H9 (cell line): ENCODE measurements around the gene SMC5. TPM values are rescaled to one million over a fixed set of nuclear protein-coding genes. Genes with fewer than 3 reads are reported as not detected.
"Not testable (repeated sequence)": the region's sequence is repeated elsewhere in the genome, so short reads cannot be mapped to it uniquely, and the experiment has no call there.

Experiments used
- DNase-seq: peaks from one replicate; pipeline ENCODE4 v3.0.0-alpha.2; 2017
- H2AFZ ChIP-seq: one replicate; pipeline ENCODE4 v1.6.1; 2013; ENCODE audit warnings: mild to moderate bottlenecking, low read length, control low read depth, moderate library complexity
- H2AK5ac ChIP-seq: 2 replicates; pipeline ENCODE4 v1.6.1; 2013; ENCODE audit warnings: low read length, control low read depth, mixed read lengths; ENCODE audit not compliant: insufficient read length
- H2BK120ac ChIP-seq: one replicate; pipeline ENCODE4 v1.6.1; 2013; ENCODE audit warnings: low read depth, mild to moderate bottlenecking, low read length, control low read depth, inconsistent platforms; ENCODE audit not compliant: poor library complexity, severe bottlenecking
- H2BK12ac ChIP-seq: 2 replicates; pipeline ENCODE4 v1.6.1; 2013; ENCODE audit warnings: low read length, control low read depth, mixed read lengths, low read depth; ENCODE audit not compliant: insufficient read length
- H2BK15ac ChIP-seq: 2 replicates; pipeline ENCODE4 v1.6.1; 2013; ENCODE audit warnings: low read depth, low read length, control low read depth
- H2BK20ac ChIP-seq: one replicate; pipeline ENCODE4 v1.6.1; 2013; ENCODE audit warnings: low read depth, mild to moderate bottlenecking, low read length, control low read depth, inconsistent platforms; ENCODE audit not compliant: poor library complexity, severe bottlenecking
- H2BK5ac ChIP-seq: 2 replicates; pipeline ENCODE4 v1.6.1; 2013; ENCODE audit warnings: low read length, control low read depth, mixed read lengths; ENCODE audit not compliant: insufficient read length
- H3K14ac ChIP-seq: 2 replicates; pipeline ENCODE4 v1.6.1; 2013; ENCODE audit warnings: low read length, control low read depth; ENCODE audit not compliant: insufficient read depth
- H3K18ac ChIP-seq: 2 replicates; pipeline ENCODE4 v1.6.1; 2013; ENCODE audit warnings: low read depth, mild to moderate bottlenecking, mixed read lengths, low read length, control low read depth; ENCODE audit not compliant: insufficient read length
- H3K23ac ChIP-seq: 2 replicates; pipeline ENCODE4 v1.6.1; 2013; ENCODE audit warnings: low read length, control low read depth, mixed read lengths, low read depth; ENCODE audit not compliant: insufficient read length
- H3K23me2 ChIP-seq: 2 replicates; pipeline ENCODE4 v1.6.1; 2013; ENCODE audit warnings: low read depth, mild to moderate bottlenecking, mixed read lengths, low read length, control low read depth; ENCODE audit not compliant: insufficient read length, poor library complexity, severe bottlenecking
- H3K27ac ChIP-seq: 2 replicates; pipeline ENCODE4 v1.5.1; 2013; ENCODE audit warnings: low read length, control low read depth, mixed read lengths, low read depth; ENCODE audit not compliant: insufficient read length
- H3K27me3 ChIP-seq: 2 replicates; pipeline ENCODE4 v1.6.1; 2013; ENCODE audit warnings: low read length, control low read depth, inconsistent platforms; ENCODE audit not compliant: insufficient read depth
- H3K4ac ChIP-seq: 2 replicates; pipeline ENCODE4 v1.6.1; 2013; ENCODE audit warnings: low read depth, mild to moderate bottlenecking, control low read depth, inconsistent platforms, low read length, moderate library complexity
- H3K4me1 ChIP-seq: 2 replicates; pipeline ENCODE4 v1.6.1; 2013; ENCODE audit warnings: low read length, control low read depth, inconsistent platforms; ENCODE audit not compliant: insufficient read depth
- H3K4me2 ChIP-seq: 2 replicates; pipeline ENCODE4 v1.6.1; 2013; ENCODE audit warnings: low read length, control low read depth, mixed read lengths; ENCODE audit not compliant: insufficient read length, insufficient read depth
- H3K56ac ChIP-seq: 2 replicates; pipeline ENCODE4 v1.6.1; 2013; ENCODE audit warnings: low read depth, mild to moderate bottlenecking, mixed read lengths, low read length, control low read depth; ENCODE audit not compliant: insufficient read length
- H3K79me1 ChIP-seq: 2 replicates; pipeline ENCODE4 v1.6.1; 2013; ENCODE audit warnings: low read depth, mild to moderate bottlenecking, moderate library complexity, low read length, control low read depth, inconsistent platforms; ENCODE audit not compliant: insufficient read depth, poor library complexity, severe bottlenecking
- H3K79me2 ChIP-seq: 2 replicates; pipeline ENCODE4 v1.6.1; 2013; ENCODE audit warnings: low read length, control low read depth, inconsistent platforms; ENCODE audit not compliant: insufficient read depth
- H3K9ac ChIP-seq: 2 replicates; pipeline ENCODE4 v1.6.1; 2013; ENCODE audit warnings: low read length, control low read depth, mixed read lengths; ENCODE audit not compliant: insufficient read length; ENCODE audit errors: extremely low read depth
- H3K9me3 ChIP-seq: one replicate; pipeline ENCODE4 v1.6.1; 2013; ENCODE audit warnings: low read depth, low read length, inconsistent platforms; ENCODE audit not compliant: control insufficient read depth
- H3T11ph ChIP-seq: one replicate; pipeline ENCODE4 v1.6.1; 2013; ENCODE audit warnings: mild to moderate bottlenecking, low read length, control low read depth, inconsistent platforms
- H4K20me1 ChIP-seq: one replicate; pipeline ENCODE4 v1.6.1; 2013; ENCODE audit not compliant: control insufficient read depth, insufficient read length, insufficient read depth
- H4K5ac ChIP-seq: 2 replicates; pipeline ENCODE4 v1.6.1; 2013; ENCODE audit warnings: low read depth, mild to moderate bottlenecking, mixed read lengths, low read length, control low read depth; ENCODE audit not compliant: insufficient read length
- H4K8ac ChIP-seq: replicated peaks from 2 replicates; pipeline ENCODE4 v1.6.1; 2013; ENCODE audit warnings: low read length, control low read depth, mixed read lengths, low read depth; ENCODE audit not compliant: insufficient read length
- H4K91ac ChIP-seq: 2 replicates; pipeline ENCODE4 v1.6.1; 2013; ENCODE audit warnings: low read depth, mild to moderate bottlenecking, moderate library complexity, mixed read lengths, low read length, control low read depth; ENCODE audit not compliant: insufficient read length
- H3K27ac Mint-ChIP-seq, 3 experiments: 2 replicates in 2 of 3; 3 replicates in 1 of 3; pipeline ENCODE4 v1.8.0; 2020 to 2021; ENCODE audit warnings: mixed read lengths in 3 of 3, mild to moderate bottlenecking in 1 of 3, moderate library complexity in 1 of 3
- H3K27me3 Mint-ChIP-seq: 2 replicates; pipeline ENCODE4 v1.8.0; 2021; ENCODE audit warnings: low read depth, mild to moderate bottlenecking, moderate library complexity, mixed read lengths
- H3K36me3 Mint-ChIP-seq, 3 experiments: 2 replicates in 2 of 3; 3 replicates in 1 of 3; pipeline ENCODE4 v1.8.0; 2020 to 2021; ENCODE audit warnings: low read depth in 3 of 3, mixed read lengths in 3 of 3; ENCODE audit not compliant: insufficient read depth in 1 of 3
- H3K4me1 Mint-ChIP-seq, 2 experiments: 2 replicates each; pipeline ENCODE4 v1.8.0; 2020; ENCODE audit warnings: mixed read lengths in 2 of 2
- H3K4me3 Mint-ChIP-seq, 2 experiments: 2 replicates in 1 of 2; 3 replicates in 1 of 2; pipeline ENCODE4 v1.8.0; 2020 to 2021; ENCODE audit warnings: mild to moderate bottlenecking in 2 of 2, mixed read lengths in 2 of 2, moderate library complexity in 1 of 2
- H3K9me3 Mint-ChIP-seq, 2 experiments: 2 replicates in 1 of 2; 3 replicates in 1 of 2; pipeline ENCODE4 v1.8.0; 2020; ENCODE audit warnings: mild to moderate bottlenecking in 2 of 2, mixed read lengths in 2 of 2, moderate library complexity in 1 of 2
- WGBS: extraction: QIAGEN DNeasy Blood & Tissue Kit; methylation state at CpG from one replicate; pipeline ENCODE4 v1.1.7; 2013; ENCODE audit warnings: missing lambda C conversion rate, low lambda C conversion rate, mixed read lengths; ENCODE audit not compliant: insufficient read length; ENCODE audit errors: extremely low coverage; 5-methylcytosine and 5-hydroxymethylcytosine counted together
- total RNA-seq: library from RNA; stranded (reverse); gene quantifications from 2 replicates; pipeline ENCODE4 v1.2.1, GENCODE V29; 2021

SMC5 gene
- total RNA-seq, 1 experiment from 2014 or later: 29.6 TPM

- H3K56ac ChIP-seq, H3K4me2 ChIP-seq, H3K9me3 ChIP-seq, H3K14ac ChIP-seq, H3K27ac Mint-ChIP-seq, DNase-seq, H2BK15ac ChIP-seq, H2BK12ac ChIP-seq, H3K18ac ChIP-seq, H4K5ac ChIP-seq, H3K4ac ChIP-seq, H3K36me3 Mint-ChIP-seq, H2BK20ac ChIP-seq, H3K4me1 ChIP-seq, H3K4me1 Mint-ChIP-seq, H3K9ac ChIP-seq, H2AK5ac ChIP-seq, H3K4me3 Mint-ChIP-seq, H3T11ph ChIP-seq, H2BK5ac ChIP-seq, H3K9me3 Mint-ChIP-seq, H3K27ac ChIP-seq, H3K27me3 Mint-ChIP-seq, H2BK120ac ChIP-seq, H4K91ac ChIP-seq, H3K23me2 ChIP-seq, H2AFZ ChIP-seq, H4K8ac ChIP-seq, H4K20me1 ChIP-seq, H3K27me3 ChIP-seq, H3K79me1 ChIP-seq, H3K23ac ChIP-seq, H3K79me2 ChIP-seq: not testable (repeated sequence)
- WGBS: no CpG with 5 or more reads among the region's 1 CpG
These were observed 12.8 kb upstream of the SMC5 start for GRCh38 chr9:70245952-70246351.
